HEK293 (cell line): ENCODE measurements around the gene BOD1L2.

ENCODE experiments used
- HOXA7 ChIP-seq: sonication (generic); formaldehyde crosslinking; IDR thresholded peaks from 2 replicates; pipeline ENCODE4 v1.8.1; 2022; ENCODE audit warnings: missing genetic modification reagents, borderline replicate concordance
- PBX3 ChIP-seq: sonication (generic); formaldehyde crosslinking; IDR thresholded peaks from 2 replicates; pipeline ENCODE4 v1.8.1; 2022; ENCODE audit warnings: mild to moderate bottlenecking, moderate library complexity, missing genetic modification reagents
- PRDM4 ChIP-seq: fragments of 450-650 bp; formaldehyde crosslinking; IDR thresholded peaks from 2 replicates; pipeline ENCODE4 v1.5.1; 2017; ENCODE audit warnings: missing biosample characterization, missing genetic modification characterization
- YY1 ChIP-seq: fragments of 450-650 bp; formaldehyde crosslinking; IDR thresholded peaks from 2 replicates; pipeline ENCODE4 v1.5.1; 2018; ENCODE audit warnings: missing biosample characterization, missing genetic modification characterization
- ZBTB8A ChIP-seq: fragments of 450-650 bp; formaldehyde crosslinking; IDR thresholded peaks from 2 replicates; pipeline ENCODE4 v1.5.1; 2016; ENCODE audit warnings: missing biosample characterization, missing genetic modification characterization
- ZNF24 ChIP-seq: fragments of 450-650 bp; formaldehyde crosslinking; IDR thresholded peaks from 2 replicates; pipeline ENCODE4 v1.5.1; 2016; ENCODE audit warnings: missing biosample characterization, missing genetic modification characterization
- ZNF292 ChIP-seq: fragments of 450-650 bp; formaldehyde crosslinking; IDR thresholded peaks from 2 replicates; pipeline ENCODE4 v1.5.1; 2016; ENCODE audit warnings: low read depth, missing biosample characterization, missing genetic modification characterization, borderline replicate concordance
- ZNF624 ChIP-seq: fragments of 450-650 bp; formaldehyde crosslinking; IDR thresholded peaks from 2 replicates; pipeline ENCODE4 v1.5.1; 2017; ENCODE audit warnings: missing biosample characterization, missing genetic modification characterization
- ZSCAN30 ChIP-seq: fragments of 450-650 bp; IDR thresholded peaks from 2 replicates; pipeline ENCODE4 v1.5.1; 2018; ENCODE audit warnings: missing biosample characterization, mild to moderate bottlenecking, missing genetic modification characterization, moderate library complexity
- TF ChIP-seq, protein P1 (sequence below): fragments of 450-650 bp; formaldehyde crosslinking; IDR thresholded peaks from 2 replicates; pipeline ENCODE4 v1.5.1; 2016; ENCODE audit warnings: missing biosample characterization, missing genetic modification characterization
- TF ChIP-seq, protein P2 (sequence below): fragments of 450-650 bp; formaldehyde crosslinking; IDR thresholded peaks from 2 replicates; pipeline ENCODE4 v1.5.1; 2016; ENCODE audit warnings: missing biosample characterization, missing genetic modification characterization

DNA sequence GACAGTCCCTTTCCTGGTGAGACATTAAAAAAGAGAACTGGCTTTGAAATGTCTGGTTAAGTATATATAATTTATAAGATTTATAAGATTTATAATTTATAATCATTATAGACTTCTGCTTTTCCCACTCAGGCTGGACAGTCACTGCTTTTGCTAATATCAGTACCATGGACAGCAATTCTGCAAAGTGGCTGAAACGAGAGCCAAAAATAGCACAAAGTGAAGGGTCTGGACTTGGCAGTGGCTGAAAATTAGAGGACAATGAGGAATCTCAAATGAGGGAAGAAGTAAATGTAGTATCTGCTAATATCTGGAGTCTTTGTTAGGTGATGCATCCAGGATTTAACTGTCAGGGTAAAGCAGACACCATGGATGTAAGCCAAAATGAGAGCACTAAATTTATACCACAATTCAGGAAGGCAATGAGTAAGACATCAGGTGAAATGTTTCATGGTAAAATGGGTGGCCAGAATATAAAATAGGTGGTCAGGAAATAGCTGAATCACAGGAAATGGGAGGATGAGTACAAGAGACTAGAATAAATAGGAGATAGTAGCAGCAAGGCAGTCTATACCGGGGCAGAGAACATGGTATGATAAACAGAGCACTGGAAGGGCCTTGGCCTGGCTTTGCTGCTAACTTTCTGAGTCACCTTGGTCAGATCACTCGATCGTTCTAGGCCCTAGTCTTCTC, 39.6 kb upstream of the BOD1L2 start:
- no peak for TF ChIP-seq ZNF24 (tag by site-specific recombination)
- TF ChIP-seq PRDM4 (tag by site-specific recombination): no peak
- TF ChIP-seq HOXA7 (CRISPR knock-in tag): no peak
- no peak for TF ChIP-seq PBX3 (CRISPR knock-in tag)
- TF ChIP-seq, protein P1, sequence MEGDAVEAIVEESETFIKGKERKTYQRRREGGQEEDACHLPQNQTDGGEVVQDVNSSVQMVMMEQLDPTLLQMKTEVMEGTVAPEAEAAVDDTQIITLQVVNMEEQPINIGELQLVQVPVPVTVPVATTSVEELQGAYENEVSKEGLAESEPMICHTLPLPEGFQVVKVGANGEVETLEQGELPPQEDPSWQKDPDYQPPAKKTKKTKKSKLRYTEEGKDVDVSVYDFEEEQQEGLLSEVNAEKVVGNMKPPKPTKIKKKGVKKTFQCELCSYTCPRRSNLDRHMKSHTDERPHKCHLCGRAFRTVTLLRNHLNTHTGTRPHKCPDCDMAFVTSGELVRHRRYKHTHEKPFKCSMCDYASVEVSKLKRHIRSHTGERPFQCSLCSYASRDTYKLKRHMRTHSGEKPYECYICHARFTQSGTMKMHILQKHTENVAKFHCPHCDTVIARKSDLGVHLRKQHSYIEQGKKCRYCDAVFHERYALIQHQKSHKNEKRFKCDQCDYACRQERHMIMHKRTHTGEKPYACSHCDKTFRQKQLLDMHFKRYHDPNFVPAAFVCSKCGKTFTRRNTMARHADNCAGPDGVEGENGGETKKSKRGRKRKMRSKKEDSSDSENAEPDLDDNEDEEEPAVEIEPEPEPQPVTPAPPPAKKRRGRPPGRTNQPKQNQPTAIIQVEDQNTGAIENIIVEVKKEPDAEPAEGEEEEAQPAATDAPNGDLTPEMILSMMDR (tag by site-specific recombination): no peak
- TF ChIP-seq ZNF624 (tag by site-specific recombination): no peak
- no peak for TF ChIP-seq ZSCAN30 (tag by site-specific recombination)
- no peak for TF ChIP-seq YY1 (tag by site-specific recombination)
- TF ChIP-seq, protein P2, sequence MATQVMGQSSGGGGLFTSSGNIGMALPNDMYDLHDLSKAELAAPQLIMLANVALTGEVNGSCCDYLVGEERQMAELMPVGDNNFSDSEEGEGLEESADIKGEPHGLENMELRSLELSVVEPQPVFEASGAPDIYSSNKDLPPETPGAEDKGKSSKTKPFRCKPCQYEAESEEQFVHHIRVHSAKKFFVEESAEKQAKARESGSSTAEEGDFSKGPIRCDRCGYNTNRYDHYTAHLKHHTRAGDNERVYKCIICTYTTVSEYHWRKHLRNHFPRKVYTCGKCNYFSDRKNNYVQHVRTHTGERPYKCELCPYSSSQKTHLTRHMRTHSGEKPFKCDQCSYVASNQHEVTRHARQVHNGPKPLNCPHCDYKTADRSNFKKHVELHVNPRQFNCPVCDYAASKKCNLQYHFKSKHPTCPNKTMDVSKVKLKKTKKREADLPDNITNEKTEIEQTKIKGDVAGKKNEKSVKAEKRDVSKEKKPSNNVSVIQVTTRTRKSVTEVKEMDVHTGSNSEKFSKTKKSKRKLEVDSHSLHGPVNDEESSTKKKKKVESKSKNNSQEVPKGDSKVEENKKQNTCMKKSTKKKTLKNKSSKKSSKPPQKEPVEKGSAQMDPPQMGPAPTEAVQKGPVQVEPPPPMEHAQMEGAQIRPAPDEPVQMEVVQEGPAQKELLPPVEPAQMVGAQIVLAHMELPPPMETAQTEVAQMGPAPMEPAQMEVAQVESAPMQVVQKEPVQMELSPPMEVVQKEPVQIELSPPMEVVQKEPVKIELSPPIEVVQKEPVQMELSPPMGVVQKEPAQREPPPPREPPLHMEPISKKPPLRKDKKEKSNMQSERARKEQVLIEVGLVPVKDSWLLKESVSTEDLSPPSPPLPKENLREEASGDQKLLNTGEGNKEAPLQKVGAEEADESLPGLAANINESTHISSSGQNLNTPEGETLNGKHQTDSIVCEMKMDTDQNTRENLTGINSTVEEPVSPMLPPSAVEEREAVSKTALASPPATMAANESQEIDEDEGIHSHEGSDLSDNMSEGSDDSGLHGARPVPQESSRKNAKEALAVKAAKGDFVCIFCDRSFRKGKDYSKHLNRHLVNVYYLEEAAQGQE (tag by site-specific recombination): peak; percentile 95
- no peak for TF ChIP-seq ZNF292 (tag by site-specific recombination)
- no peak for TF ChIP-seq ZBTB8A (tag by site-specific recombination)
